Keratinocyte (primary cell): Measurements from ENCODE around the gene RBPJ. TPM values are rescaled to one million over a fixed set of nuclear protein-coding genes. Genes with fewer than 3 reads are reported as not detected.

Experiments used
- DNase-seq: peaks from one replicate; pipeline ENCODE4 v3.0.0-alpha.2; 2011; ENCODE audit warnings: low read depth, missing footprints, low spot score
- FAIRE-seq: peaks from 2 replicates; lab custom pipeline; 2011; peaks lifted over from hg19 to GRCh38; lab: Jason Lieb, UNC
- H2AFZ ChIP-seq: 2 replicates; pipeline ENCODE4 v1.6.0; 2012; ENCODE audit warnings: low read length, control low read depth, inconsistent platforms; ENCODE audit not compliant: control insufficient read depth
- H3K27ac ChIP-seq: 2 replicates; pipeline ENCODE4 v1.5.1; 2011; ENCODE audit warnings: low read length; ENCODE audit not compliant: control insufficient read depth, insufficient read depth
- H3K27me3 ChIP-seq: 3 replicates; pipeline ENCODE4 v1.6.0; 2011; ENCODE audit warnings: low read length; ENCODE audit not compliant: control insufficient read depth, insufficient read depth; ENCODE audit errors: extremely low read depth
- H3K36me3 ChIP-seq, 2 experiments: 2 replicates in 1 of 2; 3 replicates in 1 of 2; pipeline ENCODE4 v1.5.1; 2011; ENCODE audit warnings: low read length in 2 of 2, mild to moderate bottlenecking in 1 of 2; ENCODE audit not compliant: control insufficient read depth in 2 of 2, insufficient read depth in 2 of 2; ENCODE audit errors: extremely low read depth in 1 of 2
- H3K4me1 ChIP-seq: 3 replicates; pipeline ENCODE4 v1.5.1; 2011; ENCODE audit warnings: low read length; ENCODE audit not compliant: control insufficient read depth, insufficient read depth; ENCODE audit errors: extremely low read depth
- H3K4me2 ChIP-seq: 3 replicates; pipeline ENCODE4 v1.6.0; 2011; ENCODE audit warnings: low read depth, low read length; ENCODE audit not compliant: control insufficient read depth, insufficient read depth; ENCODE audit errors: extremely low read depth
- H3K4me3 ChIP-seq, 3 experiments: fragments of 200-600 bp in 1 of 3; sonication (generic) in 1 of 3; 2 replicates in 2 of 3; 3 replicates in 1 of 3; pipeline ENCODE4 v1.5.1; 2011 to 2016; ENCODE audit warnings: low read length in 3 of 3, mild to moderate bottlenecking in 3 of 3, control low read depth in 2 of 3, inconsistent platforms in 1 of 3, low read depth in 1 of 3, mixed read lengths in 1 of 3, mixed run types in 1 of 3, moderate library complexity in 1 of 3; ENCODE audit not compliant: control insufficient read depth in 2 of 3, insufficient read depth in 2 of 3; ENCODE audit errors: extremely low read depth in 1 of 3
- H3K79me2 ChIP-seq: 2 replicates; pipeline ENCODE4 v1.6.0; 2012; ENCODE audit warnings: low read length; ENCODE audit not compliant: control insufficient read depth, insufficient read depth
- H3K9ac ChIP-seq: 3 replicates; pipeline ENCODE4 v1.6.0; 2011; ENCODE audit warnings: low read length; ENCODE audit not compliant: control insufficient read depth, insufficient read depth; ENCODE audit errors: extremely low read depth
- H3K9me1 ChIP-seq: 3 replicates; pipeline ENCODE4 v1.6.0; 2011; ENCODE audit warnings: low read length; ENCODE audit not compliant: control insufficient read depth, insufficient read depth; ENCODE audit errors: extremely low read depth
- H3K9me3 ChIP-seq: 2 replicates; pipeline ENCODE4 v1.5.1; 2012; ENCODE audit warnings: low read depth, low read length; ENCODE audit not compliant: control insufficient read depth
- H4K20me1 ChIP-seq: 3 replicates; pipeline ENCODE4 v1.6.0; 2011; ENCODE audit warnings: low read length; ENCODE audit not compliant: control insufficient read depth, insufficient read depth; ENCODE audit errors: extremely low read depth
- CTCF ChIP-seq, 3 experiments: IDR thresholded peaks in 1 of 3; conservative IDR thresholded peaks in 1 of 3; optimal IDR thresholded peaks in 1 of 3; 2 replicates in 2 of 3; 3 replicates in 1 of 3; pipeline versions ENCODE3 to v1.5.1; 2011; ENCODE audit warnings: low read length in 3 of 3, mild to moderate bottlenecking in 3 of 3, moderate library complexity in 2 of 3, control low read depth in 1 of 3, inconsistent platforms in 1 of 3; ENCODE audit not compliant: insufficient read depth in 2 of 3; ENCODE audit errors: extremely low read depth in 1 of 3
- EZH2 ChIP-seq: IDR thresholded peaks from one replicate; pipeline ENCODE4 v1.6.1; 2012; ENCODE audit warnings: inconsistent platforms, mild to moderate bottlenecking, low read length, moderate library complexity
- dilution Hi-C: fragments of 300-500 bp; cut with MboI; formaldehyde crosslinking; loops from one replicate; pipeline ENCODE4 v1.7.0; 2020; ENCODE audit warnings: low sequenced_read_pairs; ENCODE audit not compliant: extremely low pct_ligation_motif_present
- polyA plus RNA-seq, 5 experiments: library from polyadenylated mRNA; depleted of rRNA in 3 of 5; stranded (reverse) in 3 of 5; stranded (forward) in 1 of 5; unstranded in 1 of 5; fragments of >200 nt; gene quantifications; 1 replicate in 1 of 5; 2 replicates in 3 of 5; 3 replicates in 1 of 5; pipeline versions ENCODE4 v1.2.1 to v1.2.3, GENCODE V29; 2011 to 2012; ENCODE audit warnings: missing spikeins in 2 of 5, low read depth in 1 of 5, low replicate concordance in 1 of 5

The RBPJ gene
- polyA plus RNA-seq, 1 donor (not counting 4 experiments of a cell fraction or from before 2014, with no cell fraction given), result 38.0 TPM

- Histone ChIP-seq H4K20me1 (no peaks in the 10 kb centered on the region), H3K4me1 (no peaks in the 10 kb centered on the region), H3K4me3 (no peak overlapping the region), H2AFZ (no peak overlapping the region), H3K79me2 (no peaks in the 10 kb centered on the region), H3K9ac (no peak overlapping the region), H3K36me3 (no peaks in the 10 kb centered on the region), H3K9me1 (no peaks in the 10 kb centered on the region), H3K27ac (no peak overlapping the region), H3K9me3 (no peaks in the 10 kb centered on the region), H3K27me3 (no peaks in the 10 kb centered on the region), H3K4me2 (no peak overlapping the region)
- dilution Hi-C loops, result no loop called here
- no peak for FAIRE-seq
- DNase-seq, result no peak
- TF ChIP-seq CTCF (optimal IDR thresholded peaks at IDR 0.05 in 1 of 3, IDR thresholded peaks at IDR 0.05 in 1 of 3, conservative IDR thresholded peaks at IDR 0.05 in 1 of 3; ENCODE audit: extremely low read depth in 1 of 3, insufficient read depth in 2 of 3, low read length in 3 of 3), result no peak
- no peak for TF ChIP-seq EZH2
These were observed 21.4 kb upstream of the RBPJ start for GRCh38 chr4:26299254-26299882.

- Histone ChIP-seq H3K4me1 (no peaks in the 10 kb centered on the region), H3K4me3 (no peak overlapping the region), H3K27ac (no peak overlapping the region), H3K36me3 (no peaks in the 10 kb centered on the region), H3K27me3 (no peaks in the 10 kb centered on the region), H3K9ac (no peak overlapping the region), H3K9me3 (no peaks in the 10 kb centered on the region), H3K9me1 (no peaks in the 10 kb centered on the region), H3K4me2 (no peak overlapping the region), H3K79me2 (no peaks in the 10 kb centered on the region), H2AFZ (no peak overlapping the region), H4K20me1 (no peaks in the 10 kb centered on the region)
- dilution Hi-C loops, result no loop called here
- TF ChIP-seq EZH2, result no peak
- TF ChIP-seq CTCF (optimal IDR thresholded peaks at IDR 0.05 in 1 of 3, IDR thresholded peaks at IDR 0.05 in 1 of 3, conservative IDR thresholded peaks at IDR 0.05 in 1 of 3; ENCODE audit: extremely low read depth in 1 of 3, insufficient read depth in 2 of 3, low read length in 3 of 3), result no peak
- FAIRE-seq (no peak), DNase-seq (no peak)
These were observed 20.2 kb upstream of the RBPJ start for GRCh38 chr4:26300314-26301307.
